ENCODE results near the gene WNT4. TPM values are rescaled to one million over a fixed set of nuclear protein-coding genes. Genes with fewer than 3 reads are reported as not detected.

The WNT4 gene
- total RNA-seq, 2 donors from 2014 or later, result not detected

DNA sequence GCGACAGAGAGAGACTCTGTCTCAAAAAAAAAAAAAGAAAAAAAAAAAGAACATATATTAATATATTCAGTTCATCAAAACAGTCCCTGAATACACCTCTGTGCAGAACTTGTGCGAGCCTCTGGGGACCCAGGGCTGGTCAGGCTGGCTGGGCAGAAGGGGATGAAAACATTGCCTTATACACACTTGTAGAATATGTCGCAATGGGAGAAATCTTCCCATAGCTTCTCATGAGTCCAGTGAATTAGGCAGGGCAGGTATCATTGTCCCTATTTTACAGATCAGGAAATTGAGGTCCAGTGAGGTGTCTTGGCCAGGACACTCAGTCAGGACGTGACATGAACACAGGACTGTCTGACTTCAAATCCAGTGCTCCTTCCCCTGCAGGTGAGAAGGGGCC is 12.6 kb upstream of the WNT4 start:
- Mint-ChIP-seq H3K4me3 (no peak overlapping the region), H3K9me3 (no peaks in the 10 kb centered on the region), H3K36me3 (ENCODE audit: insufficient read depth in 2 of 2) (no peaks in the 10 kb centered on the region), H3K27ac (no peak overlapping the region), H3K27me3 (ENCODE audit: low read depth) (peaks cover 10% of the 10 kb centered on the region), H3K4me1 (ENCODE audit: low read depth) (no peaks in the 10 kb centered on the region)
- DNase-seq (no peak), ATAC-seq (replicated peaks in 1 of 2) (no peak)

GRCh38 chr1:22154626-22155025 is 11.7 kb upstream of the WNT4 start:
- Mint-ChIP-seq H3K4me3 (no peak overlapping the region), H3K4me1 (ENCODE audit: low read depth) (no peaks in the 10 kb centered on the region), H3K27ac (no peak overlapping the region), H3K9me3 (no peaks in the 10 kb centered on the region), H3K27me3 (ENCODE audit: low read depth) (peaks cover 10% of the 10 kb centered on the region), H3K36me3 (ENCODE audit: insufficient read depth in 2 of 2) (no peaks in the 10 kb centered on the region)
- DNase-seq (no peak), ATAC-seq (replicated peaks in 1 of 2) (no peak)

- Mint-ChIP-seq H3K36me3 (ENCODE audit: insufficient read depth in 2 of 2) (no peaks in the 10 kb centered on the region), H3K27me3 (ENCODE audit: low read depth) (peaks cover 16% of the 10 kb centered on the region), H3K27ac (no peak overlapping the region), H3K9me3 (no peaks in the 10 kb centered on the region), H3K4me3 (no peak overlapping the region), H3K4me1 (ENCODE audit: low read depth) (no peaks in the 10 kb centered on the region)
- ATAC-seq (replicated peaks in 1 of 2) (no peak), DNase-seq (no peak)
Measured at GRCh38 chr1:22153660-22154437, 11.0 kb upstream of the WNT4 start.

- no peak for DNase-seq
- Mint-ChIP-seq H3K27ac (no peak overlapping the region), H3K4me1 (ENCODE audit: low read depth) (no peaks in the 10 kb centered on the region), H3K4me3 (no peak overlapping the region), H3K36me3 (ENCODE audit: insufficient read depth in 2 of 2) (no peaks in the 10 kb centered on the region), H3K27me3 (ENCODE audit: low read depth) (peaks cover 39% of the 10 kb centered on the region), H3K9me3 (no peaks in the 10 kb centered on the region)
- no peak for ATAC-seq (replicated peaks in 1 of 2)
Measured at GRCh38 chr1:22150923-22151322, 8.0 kb upstream of the WNT4 start.

GRCh38 chr1:22142315-22143064 is 407 bp downstream of the WNT4 start:
- H3K27me3 Mint-ChIP-seq (ENCODE audit: low read depth), result peaks cover 61% of the 10 kb centered on the region
- peaks cover 0 to 3% of the 10 kb centered on the region in 2 donors for H3K36me3 Mint-ChIP-seq (ENCODE audit: insufficient read depth in 2 of 2)
- H3K27ac Mint-ChIP-seq, result no peak overlapping the region
- ATAC-seq (replicated peaks in 1 of 2) (peak; percentile 47 to 50), DNase-seq (peak; percentile 27 to 28)
- peak overlapping the region in 1 of 2 donors; percentile 26 for H3K4me3 Mint-ChIP-seq
- peaks cover 6% of the 10 kb centered on the region for H3K4me1 Mint-ChIP-seq (ENCODE audit: low read depth)
- no peaks in the 10 kb centered on the region for H3K9me3 Mint-ChIP-seq

DNA sequence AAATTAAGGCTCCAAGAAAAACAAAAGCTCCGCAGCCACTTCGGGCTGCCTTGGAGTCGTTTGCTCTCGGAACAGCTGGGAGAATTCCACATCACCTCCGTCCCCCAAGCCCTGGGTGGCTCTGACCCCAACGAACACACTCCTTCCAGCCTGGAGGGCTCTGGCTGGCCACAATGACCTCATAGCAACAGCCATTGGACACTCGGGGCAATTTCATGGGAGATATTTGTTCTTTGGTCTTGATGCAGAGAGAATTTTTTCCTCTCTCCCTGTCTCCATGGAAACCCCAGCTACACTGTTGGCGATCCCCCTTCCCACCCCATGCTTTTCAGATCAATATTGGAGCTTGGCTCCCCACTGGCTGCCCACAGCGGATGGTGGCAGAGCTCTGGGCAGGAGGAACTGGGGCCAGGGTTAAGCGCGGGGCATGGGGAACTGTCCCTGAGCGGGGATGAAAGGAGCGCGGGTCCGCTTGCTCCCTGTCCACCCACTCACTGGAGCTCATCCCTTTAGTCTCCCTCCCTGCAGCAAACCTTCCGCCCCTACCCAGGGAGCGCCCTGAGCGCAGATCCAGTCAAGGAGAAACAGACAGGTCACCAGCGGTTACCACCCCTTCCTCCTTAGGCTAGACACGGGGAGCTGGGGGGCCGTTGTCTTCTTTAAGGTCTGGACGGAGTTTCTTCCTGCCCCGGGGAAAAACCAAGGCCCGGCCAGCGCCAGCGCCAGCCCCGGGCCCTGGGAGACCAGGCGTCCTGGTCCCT is 1.2 kb downstream of the WNT4 start:
- H3K4me1 Mint-ChIP-seq (ENCODE audit: low read depth), result peaks cover 6% of the 10 kb centered on the region
- no peak for ATAC-seq (replicated peaks in 1 of 2)
- no peaks in the 10 kb centered on the region for H3K9me3 Mint-ChIP-seq
- H3K36me3 Mint-ChIP-seq (ENCODE audit: insufficient read depth in 2 of 2), result peaks cover 0 to 3% of the 10 kb centered on the region in 2 donors
- H3K27me3 Mint-ChIP-seq (ENCODE audit: low read depth), result peaks cover 57% of the 10 kb centered on the region
- H3K27ac Mint-ChIP-seq, result no peak overlapping the region
- DNase-seq, result no peak
- peak overlapping the region; percentile 26 to 46 for H3K4me3 Mint-ChIP-seq

DNA sequence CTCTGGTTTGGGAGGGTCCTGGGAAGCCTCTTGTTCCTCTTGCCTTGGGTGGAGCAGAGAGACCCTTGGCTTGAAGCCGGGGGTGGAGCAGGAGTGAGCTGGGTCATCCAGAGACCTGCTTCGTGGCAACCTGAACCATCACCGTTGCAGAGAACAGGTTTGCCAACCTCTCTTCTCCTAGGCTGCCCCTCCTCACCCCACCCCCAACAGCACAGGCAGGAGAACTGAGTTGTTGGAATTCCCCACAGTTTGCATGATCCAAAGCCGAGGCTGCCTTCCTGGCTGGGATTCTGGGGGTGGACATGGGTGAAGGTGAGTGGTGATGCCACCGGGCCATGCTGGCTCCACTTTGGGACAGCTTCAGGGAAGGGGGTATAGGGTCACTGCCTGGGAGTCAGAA is 2.2 kb downstream of the WNT4 start:
- ATAC-seq (replicated peaks in 1 of 2) (no peak), DNase-seq (no peak)
- Mint-ChIP-seq H3K27me3 (ENCODE audit: low read depth) (peaks cover 49% of the 10 kb centered on the region), H3K9me3 (no peaks in the 10 kb centered on the region), H3K4me3 (no peak overlapping the region), H3K4me1 (ENCODE audit: low read depth) (peaks cover 6% of the 10 kb centered on the region), H3K36me3 (ENCODE audit: insufficient read depth in 2 of 2) (peaks cover 0 to 3% of the 10 kb centered on the region in 2 donors), H3K27ac (no peak overlapping the region)

DNA sequence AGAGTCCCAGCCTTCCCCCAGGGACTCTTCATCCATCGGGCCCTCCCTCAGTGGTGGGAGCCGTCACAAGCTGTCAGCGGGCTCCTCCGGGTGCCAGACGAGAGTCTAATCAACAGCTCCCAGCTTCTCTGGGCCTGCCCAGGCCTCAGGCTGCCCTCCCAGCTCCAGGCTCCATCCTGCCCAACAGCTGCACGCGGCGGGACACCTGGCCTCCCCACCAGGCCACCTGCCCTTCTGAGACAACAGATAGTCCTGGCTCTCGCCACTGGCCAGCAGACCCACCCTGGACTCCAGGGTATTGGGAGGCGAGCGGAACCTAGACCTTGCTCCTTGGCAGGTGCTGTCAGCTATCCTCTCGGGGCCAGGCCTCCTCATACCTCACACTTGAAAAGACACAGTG is 3.1 kb downstream of the WNT4 start:
- no peak for DNase-seq
- Mint-ChIP-seq H3K9me3 (no peaks in the 10 kb centered on the region), H3K36me3 (ENCODE audit: insufficient read depth in 2 of 2) (peaks cover 0 to 3% of the 10 kb centered on the region in 2 donors), H3K4me3 (no peak overlapping the region), H3K4me1 (ENCODE audit: low read depth) (peaks cover 6% of the 10 kb centered on the region), H3K27ac (no peak overlapping the region), H3K27me3 (ENCODE audit: low read depth) (peaks cover 41% of the 10 kb centered on the region)
- no peak for ATAC-seq (replicated peaks in 1 of 2)

- Mint-ChIP-seq H3K36me3 (ENCODE audit: insufficient read depth in 2 of 2) (peaks cover 0 to 3% of the 10 kb centered on the region in 2 donors), H3K27me3 (ENCODE audit: low read depth) (peaks cover 34% of the 10 kb centered on the region), H3K9me3 (no peaks in the 10 kb centered on the region), H3K4me3 (no peak overlapping the region), H3K27ac (no peak overlapping the region), H3K4me1 (ENCODE audit: low read depth) (peaks cover 6% of the 10 kb centered on the region)
- ATAC-seq (replicated peaks in 1 of 2) (no peak), DNase-seq (no peak)
Measured at GRCh38 chr1:22139066-22139594, 3.8 kb downstream of the WNT4 start.

DNA sequence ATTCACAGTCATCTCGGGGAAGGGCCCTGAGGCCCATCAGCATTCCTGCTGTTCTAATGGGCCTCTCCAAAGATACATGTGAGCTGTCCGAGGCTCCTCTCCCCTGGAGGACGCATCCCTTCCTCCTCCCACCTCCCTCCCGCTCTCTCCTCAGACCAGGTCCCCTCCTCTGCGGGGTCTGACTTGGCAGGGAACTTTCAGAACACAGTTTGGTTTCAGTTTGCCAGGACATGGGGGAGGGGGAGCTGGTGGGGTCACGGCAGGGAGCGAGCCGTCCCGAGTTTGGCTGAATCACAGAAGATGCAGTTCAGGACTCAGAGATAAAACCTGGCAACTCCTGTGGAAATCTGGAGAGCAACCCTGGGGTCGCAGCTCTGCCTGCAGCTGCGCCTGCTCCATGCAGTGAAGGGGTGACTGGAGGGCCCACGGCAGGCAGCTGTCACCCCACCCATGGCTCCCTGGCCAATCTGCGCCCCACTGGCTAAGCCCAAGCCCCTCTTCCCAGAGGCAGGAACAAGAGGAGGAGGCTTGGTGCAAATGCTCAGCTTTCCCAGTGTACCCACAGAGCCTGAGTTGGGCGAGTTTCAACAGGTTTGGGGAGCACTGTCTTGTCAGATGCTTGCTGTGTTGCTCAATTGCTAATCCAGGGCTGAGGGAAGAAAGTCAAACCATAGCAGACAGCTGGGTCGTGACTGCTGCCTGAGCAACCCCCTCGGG is 5.7 kb downstream of the WNT4 start:
- no peak overlapping the region for H3K4me3 Mint-ChIP-seq
- no peak for DNase-seq
- peaks cover 26% of the 10 kb centered on the region for H3K27me3 Mint-ChIP-seq (ENCODE audit: low read depth)
- no peak for ATAC-seq (replicated peaks in 1 of 2)
- no peak overlapping the region for H3K27ac Mint-ChIP-seq
- no peaks in the 10 kb centered on the region for H3K36me3 Mint-ChIP-seq (ENCODE audit: insufficient read depth in 2 of 2)
- H3K4me1 Mint-ChIP-seq (ENCODE audit: low read depth), result no peaks in the 10 kb centered on the region
- no peaks in the 10 kb centered on the region for H3K9me3 Mint-ChIP-seq

- DNase-seq (no peak), ATAC-seq (replicated peaks in 1 of 2) (no peak)
- Mint-ChIP-seq H3K4me3 (no peak overlapping the region), H3K27ac (no peak overlapping the region), H3K4me1 (ENCODE audit: low read depth) (no peaks in the 10 kb centered on the region), H3K9me3 (no peaks in the 10 kb centered on the region), H3K36me3 (ENCODE audit: insufficient read depth in 2 of 2) (no peaks in the 10 kb centered on the region), H3K27me3 (ENCODE audit: low read depth) (peaks cover 6% of the 10 kb centered on the region)
Measured at GRCh38 chr1:22133931-22134324, 9.0 kb downstream of the WNT4 start.

- Mint-ChIP-seq H3K27ac (no peak overlapping the region), H3K27me3 (ENCODE audit: low read depth) (peaks cover 4% of the 10 kb centered on the region), H3K36me3 (ENCODE audit: insufficient read depth in 2 of 2) (no peaks in the 10 kb centered on the region), H3K9me3 (no peaks in the 10 kb centered on the region), H3K4me3 (no peak overlapping the region), H3K4me1 (ENCODE audit: low read depth) (no peaks in the 10 kb centered on the region)
- DNase-seq (no peak), ATAC-seq (replicated peaks in 1 of 2) (no peak)
Measured at GRCh38 chr1:22133247-22133930, 9.5 kb downstream of the WNT4 start.

Data from activated T-cell treated with anti-CD3 and anti-CD28 coated beads, Interleukin-2, amount 50 U/mL, for 72 hours (primary cell).